GM18502 (cell line): Measurements from ENCODE around the gene CCDC60.
A peak's percentile ranks its signal among the peaks of the same experiment; 100 is the strongest.

Experiments used
- ATAC-seq: cut with Tn5 transposase; IDR thresholded peaks from one replicate; pipeline ENCODE4 v1.9.1; 2021; ENCODE audit warnings: mild to moderate bottlenecking; ENCODE audit not compliant: unreplicated experiment, poor library complexity

Gene CCDC60

DNA sequence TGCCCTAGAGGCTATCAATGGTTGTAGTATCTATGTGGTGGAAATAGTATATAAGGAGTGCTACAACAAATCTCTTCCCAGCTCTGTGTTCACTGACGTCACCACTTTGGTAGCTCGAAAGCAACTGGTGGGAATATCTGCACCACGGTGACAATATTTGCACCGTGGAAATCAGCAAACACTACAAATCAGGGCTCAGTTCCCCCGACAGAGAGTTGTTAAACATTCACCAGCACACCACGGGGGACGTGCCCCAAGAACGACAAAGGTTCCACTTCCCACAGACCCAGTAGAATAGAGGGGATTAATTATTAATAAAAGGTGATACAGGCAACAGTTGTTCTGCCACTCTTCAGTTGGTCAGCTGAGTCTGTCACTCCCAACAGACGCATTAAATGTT, 98.4 kb downstream of the CCDC60 start:
- ATAC-seq = no peak

DNA sequence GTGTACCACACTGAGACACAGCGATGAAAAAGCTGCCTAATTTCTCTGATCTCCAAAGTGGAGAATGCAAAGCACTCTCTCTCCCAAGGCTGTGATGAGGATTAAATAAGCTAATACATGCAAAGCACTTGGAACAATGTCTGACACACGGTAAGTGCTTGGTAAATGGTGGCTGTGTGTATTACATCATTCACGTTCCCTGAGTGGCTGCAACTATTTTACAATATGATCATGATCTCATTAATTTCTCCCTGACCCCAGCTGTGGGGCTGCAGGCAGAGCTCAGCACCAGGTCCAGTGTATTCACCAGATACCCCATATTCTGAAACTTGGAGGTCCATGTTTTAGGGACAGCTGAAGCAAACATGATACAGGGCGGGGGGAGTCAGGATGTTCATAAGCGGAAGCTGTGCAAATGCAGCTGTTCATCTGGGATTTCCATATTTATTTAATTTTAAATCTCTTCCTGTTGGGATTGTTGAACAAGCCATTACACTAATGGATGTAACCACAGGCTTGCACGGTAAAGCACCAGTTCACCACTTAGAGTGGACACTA, 106.4 kb downstream of the CCDC60 start:
- ATAC-seq = no peak

DNA sequence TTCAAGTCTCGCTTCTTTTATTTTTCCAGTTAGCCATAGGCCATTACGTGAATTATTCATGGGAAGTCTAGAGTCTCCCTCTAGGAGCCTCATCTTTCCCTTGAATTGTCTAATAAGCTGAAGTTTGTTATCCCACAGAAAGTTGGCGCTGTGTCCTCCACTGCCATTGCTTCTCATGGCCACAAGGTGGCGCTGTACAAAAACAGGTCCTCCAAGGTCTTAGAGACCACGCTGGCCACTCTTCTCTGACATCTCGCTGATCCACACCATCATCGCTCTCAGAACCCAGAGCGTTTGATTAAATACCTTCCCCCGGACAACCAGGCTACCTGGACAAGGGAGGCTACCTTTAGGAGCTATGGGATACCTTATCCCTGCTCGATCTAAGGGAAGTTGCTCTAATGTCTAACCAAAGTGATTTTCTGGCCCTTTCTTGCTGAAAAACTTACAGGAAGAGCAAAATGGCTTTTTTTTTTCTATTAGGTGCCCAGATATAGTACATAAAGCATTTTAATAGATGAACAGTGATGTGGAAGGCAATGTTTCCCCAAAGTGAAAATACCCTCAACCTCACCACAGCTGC, 110.0 kb downstream of the CCDC60 start:
- ATAC-seq = peak; percentile 49

DNA sequence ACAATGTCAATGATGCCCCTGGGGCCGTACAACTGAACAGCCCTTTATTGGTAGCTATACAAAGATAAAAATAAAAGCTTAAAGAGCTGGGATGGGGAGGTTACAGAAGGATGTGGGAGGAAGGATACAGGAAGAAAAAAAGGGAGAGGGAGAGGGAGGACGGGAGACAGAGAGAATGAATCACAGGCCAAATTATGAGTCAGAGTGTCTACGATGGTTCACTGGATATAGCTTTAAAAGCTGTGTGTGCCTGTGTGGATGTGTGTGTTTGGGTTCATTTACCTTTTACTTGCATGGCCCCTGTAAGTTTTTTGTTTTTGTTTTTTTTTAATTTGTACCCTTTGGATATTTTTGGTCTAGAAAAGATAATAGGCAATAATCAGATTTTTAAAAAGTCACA, 111.9 kb downstream of the CCDC60 start:
- ATAC-seq = no peak

DNA sequence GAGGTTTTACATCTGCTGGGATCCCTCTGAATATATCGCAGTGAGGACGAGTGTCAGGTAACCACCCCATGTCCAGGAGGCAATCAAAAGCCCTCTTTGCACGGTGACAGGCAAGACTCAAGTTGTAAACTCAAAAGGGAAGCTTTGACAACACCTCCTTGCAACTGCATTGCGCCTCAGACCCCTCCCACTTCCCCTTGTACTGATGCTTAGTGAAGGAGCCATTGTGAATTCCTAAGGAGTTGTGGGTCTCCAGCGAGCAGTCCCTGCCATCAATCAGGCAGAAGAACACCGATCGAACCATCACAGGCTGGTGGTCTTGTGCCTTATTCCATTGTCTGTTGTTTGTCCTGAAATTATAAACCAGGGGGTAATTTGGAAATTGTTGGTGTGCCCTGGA, 112.6 kb downstream of the CCDC60 start:
- no peak for ATAC-seq

DNA sequence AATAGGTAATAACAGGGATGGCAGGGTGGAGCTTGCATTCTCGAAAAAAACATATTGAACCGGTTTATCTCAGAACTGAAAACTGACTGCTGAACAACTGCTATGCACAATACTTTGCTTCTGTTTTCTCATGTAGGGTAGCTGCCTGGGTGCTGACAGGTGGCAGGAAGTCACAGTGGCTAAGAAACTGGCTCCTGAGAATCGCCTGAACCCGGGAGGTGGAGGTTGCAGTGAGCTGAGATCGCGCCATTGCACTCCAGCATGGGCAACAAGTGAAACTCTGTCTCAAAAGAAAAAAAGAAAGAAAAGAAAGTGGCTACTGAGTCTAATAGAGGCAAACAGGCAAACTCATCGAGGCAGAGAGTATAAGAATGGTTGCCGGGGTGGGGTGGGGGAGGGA, 113.1 kb downstream of the CCDC60 start:
- ATAC-seq = no peak

DNA sequence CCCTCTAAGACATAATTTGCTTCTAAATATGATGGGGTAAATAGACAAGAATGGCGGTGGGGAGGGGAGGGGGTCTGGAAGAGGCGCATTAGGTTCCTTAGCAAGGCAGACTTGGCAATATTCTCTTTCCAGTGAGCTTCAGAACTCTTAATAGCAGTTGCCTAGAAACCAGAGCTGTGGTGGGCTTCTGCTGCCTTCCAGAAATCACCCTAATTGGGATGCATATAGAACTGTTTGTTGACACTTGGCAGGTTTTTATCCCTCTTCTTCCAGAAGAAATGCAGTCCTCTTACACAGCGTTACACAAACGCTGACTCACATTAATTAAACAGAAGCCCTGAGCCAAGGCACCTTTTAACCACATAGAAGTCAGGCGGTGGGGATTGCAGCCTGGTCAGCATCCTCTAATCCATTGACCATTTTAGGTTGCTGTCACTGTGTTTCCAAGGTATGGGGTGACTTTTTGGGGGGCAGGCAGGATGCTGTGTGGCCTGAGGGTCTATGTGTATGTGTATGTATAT, 114.1 kb downstream of the CCDC60 start:
- ATAC-seq = no peak

DNA sequence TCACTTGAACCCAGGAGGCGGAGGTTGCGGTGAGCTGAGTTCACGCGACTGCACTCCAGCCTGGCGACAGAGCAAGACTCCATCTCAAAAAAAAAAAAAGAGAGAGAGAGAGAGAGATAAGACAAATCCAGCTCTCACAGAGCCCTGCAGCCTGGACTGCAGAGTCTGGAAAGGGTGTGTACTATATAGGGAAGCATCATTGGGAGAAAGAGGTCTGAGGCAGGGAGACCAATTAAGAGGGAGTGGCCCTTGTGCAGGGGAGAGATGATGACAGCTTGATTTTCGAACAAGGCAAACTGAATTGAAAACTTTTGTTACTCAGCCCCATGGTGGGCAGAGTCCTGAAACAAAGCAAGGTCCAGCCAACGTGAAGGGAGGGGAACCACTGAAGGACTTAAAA, 116.2 kb downstream of the CCDC60 start:
- ATAC-seq = no peak

DNA sequence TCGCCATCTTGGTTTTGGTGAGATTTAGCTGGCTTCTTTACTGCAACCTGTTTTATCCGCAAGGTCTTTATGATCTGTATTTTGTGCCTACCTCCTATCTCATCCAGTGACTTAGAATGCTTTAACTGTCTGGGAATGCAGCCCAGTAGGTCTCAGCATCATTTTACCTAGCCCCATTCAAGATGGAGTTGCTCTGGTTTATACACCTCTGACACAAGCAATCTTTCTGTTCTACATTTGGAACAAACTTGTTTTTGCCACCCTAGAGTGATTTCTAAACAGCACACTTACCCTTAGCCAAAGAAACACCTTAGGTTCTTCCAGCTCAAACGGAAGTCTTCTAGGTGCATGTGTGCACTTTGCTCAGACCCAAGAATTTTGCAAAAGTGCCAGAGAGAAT, 122.3 kb downstream of the CCDC60 start:
- no peak for ATAC-seq

DNA sequence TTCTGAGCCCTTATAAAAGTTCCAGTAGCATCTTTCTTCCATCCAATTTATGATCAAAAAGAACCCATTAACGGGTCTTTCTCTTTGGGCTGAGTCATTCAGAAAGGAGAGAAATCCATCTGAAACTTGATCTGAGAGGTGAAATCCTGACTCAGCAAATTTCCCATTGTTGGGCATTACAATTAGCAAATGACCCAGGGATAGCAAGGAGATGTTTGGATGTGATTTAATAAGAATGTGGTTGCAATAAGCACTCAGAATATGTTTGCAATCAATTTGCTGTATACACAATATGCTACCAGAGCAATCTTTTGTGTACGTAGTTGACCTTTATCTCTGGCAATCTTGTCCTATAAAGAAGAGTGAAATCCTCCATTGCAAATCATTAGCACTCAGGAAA, 122.7 kb downstream of the CCDC60 start:
- no peak for ATAC-seq

DNA sequence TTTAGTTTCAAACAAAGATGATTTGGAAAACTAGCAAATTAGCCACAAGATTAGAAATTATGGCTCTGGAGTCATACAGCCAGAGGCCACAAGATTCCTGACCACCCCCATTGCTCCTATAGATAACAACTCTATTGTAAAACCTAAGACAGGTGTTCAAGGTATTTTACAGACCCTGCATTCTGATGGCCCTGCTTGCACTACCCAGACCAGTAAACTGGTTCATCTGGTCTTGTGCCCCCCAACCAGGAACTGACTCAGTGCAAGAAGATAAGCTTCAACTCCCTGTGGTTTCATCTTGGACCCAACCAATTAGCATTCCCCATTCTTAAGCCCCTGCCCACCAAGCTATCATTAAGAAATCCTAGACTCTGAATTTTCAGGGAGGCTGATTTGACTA, 125.0 kb downstream of the CCDC60 start:
- no peak for ATAC-seq

DNA sequence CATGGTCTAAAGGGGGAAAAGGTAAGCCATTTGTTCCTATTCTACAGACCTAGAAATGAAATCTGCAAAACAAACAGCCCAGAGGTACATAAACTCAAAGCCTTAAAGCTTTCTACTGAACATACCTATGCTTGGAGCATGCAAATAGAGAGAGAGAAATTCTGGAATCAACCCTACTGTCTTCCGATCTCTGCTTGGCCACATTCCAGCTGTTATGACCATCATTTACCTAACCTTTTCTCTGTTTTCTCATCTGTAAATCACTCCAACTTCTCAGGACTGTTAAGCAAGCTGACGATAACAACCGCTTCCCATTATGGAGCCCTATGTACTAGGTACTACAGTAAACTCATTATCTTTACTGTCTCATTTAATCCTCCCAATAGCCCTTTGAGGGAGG, 126.3 kb downstream of the CCDC60 start:
- ATAC-seq = no peak

DNA sequence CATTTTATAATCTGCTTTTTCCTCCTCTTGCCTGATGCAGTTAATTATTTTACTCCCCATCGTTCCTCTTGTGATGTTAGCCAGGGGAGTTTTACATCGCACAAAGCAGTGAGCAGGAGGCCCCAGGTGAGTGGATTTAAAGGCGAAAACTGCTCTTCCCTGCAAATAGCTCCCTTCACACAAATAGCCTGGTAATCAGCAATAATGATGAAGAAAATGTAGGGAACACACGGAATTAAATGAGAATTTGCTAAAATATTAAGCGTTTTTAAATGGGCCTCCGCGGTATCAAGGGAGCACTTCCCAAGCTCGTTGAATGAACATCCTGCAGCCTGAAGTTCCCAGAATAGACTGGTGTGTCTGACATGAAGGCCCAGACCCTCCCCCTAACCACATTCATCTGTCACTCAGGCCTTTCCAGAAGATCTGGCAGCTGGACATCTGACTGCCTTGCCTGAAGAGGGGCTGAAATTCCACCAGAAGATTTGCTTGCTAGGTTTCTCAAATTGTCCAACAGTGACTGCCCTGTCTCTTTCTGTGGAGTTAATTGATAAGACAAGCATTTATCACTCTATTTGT, 127.2 kb downstream of the CCDC60 start:
- no peak for ATAC-seq

DNA sequence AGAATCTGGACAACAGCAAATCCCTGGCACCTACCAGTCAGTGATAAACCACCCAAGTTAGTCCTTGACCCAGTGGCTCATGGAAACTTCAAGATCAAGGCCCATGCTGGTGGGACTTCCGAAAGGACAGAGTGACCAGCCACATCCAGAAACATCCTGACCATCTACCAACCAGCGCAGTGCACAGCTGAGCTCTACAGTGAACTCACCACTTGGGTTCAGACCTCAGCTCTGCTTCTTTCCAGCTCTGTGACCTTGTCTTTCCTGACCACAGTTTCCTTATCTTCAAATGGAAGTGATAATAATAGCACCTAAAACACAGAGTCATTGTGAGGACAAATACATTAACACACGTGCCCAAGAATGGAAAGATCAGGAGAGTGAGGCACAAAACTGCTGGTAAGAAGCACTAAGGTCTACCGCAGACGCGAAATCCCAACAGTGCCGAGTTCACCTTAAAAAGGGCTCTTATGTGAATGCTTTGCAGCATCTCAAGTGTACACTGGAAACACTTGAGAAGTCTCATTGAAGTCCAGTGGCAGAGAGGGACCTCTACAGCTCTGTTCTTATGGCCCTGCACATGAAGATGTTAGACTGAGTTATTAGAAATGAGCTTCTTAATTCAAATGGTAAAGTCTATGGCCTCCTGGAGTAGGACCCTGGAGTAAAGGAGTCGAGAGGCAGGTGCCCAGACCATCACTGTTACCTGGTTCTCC, 128.8 kb downstream of the CCDC60 start:
- no peak for ATAC-seq

DNA sequence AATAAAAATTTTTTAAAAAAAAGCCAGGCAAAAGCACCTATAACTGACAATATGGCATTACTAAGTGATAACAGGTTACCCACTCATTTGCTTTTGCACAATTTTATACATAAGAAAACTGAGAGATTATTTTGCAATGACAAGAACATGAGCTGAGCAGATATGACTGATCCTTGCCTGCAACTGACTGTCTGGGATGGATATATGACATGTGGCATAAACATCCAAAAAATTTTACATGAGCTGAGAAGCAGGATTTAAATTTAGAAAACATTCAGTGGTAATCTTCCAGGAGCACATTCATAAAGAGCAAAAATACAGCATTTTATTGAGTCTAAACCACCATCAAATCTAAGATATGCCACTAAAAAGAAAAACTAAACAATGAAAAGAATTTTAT, 133.8 kb downstream of the CCDC60 start:
- ATAC-seq = no peak

DNA sequence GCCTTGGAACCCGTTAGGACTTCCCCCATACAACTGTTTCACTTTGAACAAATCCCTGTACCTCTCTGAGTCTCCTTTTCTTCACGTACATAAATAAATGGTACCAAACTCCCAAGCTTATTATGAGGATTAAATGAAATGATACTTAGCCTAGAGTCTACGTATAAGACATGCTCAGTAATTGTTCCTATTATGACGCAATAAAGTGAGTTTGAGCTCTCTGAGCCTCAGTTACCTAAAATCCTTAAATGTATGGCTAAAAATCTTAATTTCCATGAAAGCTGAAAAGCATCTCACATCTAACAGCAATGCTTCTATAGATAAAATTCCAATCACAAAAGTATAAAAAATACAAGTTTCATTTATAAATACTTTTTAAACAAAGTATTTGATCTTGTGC, 141.1 kb downstream of the CCDC60 start:
- ATAC-seq = no peak

DNA sequence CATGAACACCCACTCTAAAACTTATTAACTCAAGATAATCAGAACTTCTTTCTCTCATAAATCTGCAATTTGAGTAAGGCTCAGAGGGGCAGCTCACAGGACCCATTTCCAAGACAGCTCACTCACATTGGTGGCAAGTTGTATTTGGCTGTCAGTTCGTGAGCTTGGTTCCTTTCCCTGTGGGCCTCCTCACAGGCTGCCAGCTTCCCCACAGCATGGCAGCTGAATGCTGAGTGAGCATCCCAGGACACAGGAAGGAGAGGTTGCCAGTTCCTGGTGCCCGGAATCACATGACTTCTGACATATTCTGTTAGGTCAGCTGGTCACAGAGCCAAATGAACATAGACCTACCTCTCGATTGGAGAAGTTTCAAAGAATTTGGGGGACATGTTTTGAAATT, 142.4 kb downstream of the CCDC60 start:
- no peak for ATAC-seq

DNA sequence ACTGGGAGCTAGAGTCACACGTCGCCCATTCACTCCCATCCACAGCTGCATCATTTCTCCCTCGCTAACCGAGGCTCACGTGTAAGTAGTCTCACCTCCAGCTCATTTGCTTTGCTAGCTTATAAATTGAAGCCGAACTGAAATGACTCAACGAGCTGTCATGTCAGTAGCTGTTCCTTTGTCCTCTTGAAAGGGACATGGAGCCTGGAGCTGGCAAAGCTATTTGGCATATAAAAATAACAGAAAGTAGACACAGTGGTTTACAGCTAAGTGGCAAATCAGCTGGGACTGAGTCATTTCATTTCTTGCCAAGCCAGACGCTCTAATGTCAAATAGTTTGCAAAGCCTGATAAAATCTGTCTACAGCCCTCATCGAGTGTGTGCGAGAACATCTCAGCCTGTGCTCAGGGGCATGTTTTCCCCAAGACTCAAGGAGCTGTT, 144.6 kb downstream of the CCDC60 start:
- ATAC-seq = no peak

DNA sequence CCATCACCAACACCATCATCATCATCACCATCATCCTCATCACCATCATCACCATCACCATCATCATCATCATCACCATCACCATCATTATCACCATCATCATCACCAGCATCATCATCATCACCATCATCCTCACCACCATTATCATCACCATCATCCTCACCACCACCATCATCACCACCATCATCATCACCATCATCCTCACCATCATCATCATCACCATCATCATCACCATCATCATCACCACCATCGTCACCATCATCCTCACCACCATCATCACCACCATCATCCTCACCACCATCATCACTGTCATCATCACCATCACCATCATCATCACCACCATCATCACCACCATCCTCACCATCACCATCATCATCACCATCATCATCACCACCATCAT, 146.0 kb downstream of the CCDC60 start:
- no peak for ATAC-seq

DNA sequence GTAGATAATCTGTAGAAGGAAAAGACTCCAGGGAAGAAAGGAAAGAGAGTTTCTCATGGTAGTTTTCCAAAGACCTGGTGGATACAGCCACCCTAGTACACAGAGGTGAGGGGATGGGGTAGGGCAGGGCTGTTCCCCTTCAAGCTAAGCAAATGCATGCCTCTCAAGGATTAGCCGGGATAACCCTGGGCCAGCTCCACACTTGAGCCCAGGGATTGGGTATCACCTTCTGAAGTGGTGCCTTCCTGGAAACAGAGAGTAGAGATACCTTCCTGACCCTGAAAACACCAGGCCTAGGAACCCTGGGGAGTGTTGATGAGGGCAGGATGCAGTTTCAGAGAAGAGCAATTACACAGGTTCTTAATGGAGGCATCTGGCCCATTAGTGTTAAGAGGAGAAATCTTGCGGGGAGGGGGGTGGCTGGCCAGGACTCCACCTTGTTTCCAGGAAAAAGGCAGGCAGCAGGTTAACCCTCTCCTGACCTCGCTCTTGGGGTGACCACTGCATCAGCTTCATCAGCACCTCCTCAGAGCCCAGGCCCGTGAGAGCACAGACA, 152.1 kb downstream of the CCDC60 start:
- ATAC-seq = no peak

DNA sequence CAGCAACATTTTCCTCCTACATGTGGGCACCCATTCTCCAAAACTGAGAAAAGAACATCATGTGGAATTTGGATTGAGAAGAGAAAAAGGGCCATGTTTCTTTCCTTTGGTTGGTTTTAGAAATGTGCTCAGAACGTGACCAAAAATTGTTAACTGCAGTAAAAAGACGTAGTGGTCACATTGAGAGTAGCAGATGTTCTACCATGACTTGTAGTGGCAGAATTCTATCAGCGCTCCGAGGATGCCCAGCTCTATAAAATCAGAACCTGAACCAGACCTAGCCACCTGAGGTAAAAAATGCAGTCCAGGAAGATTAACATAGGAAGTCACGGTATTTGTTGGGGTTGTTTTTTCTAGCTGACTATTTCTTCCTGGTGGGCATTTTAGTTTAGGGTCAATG, 157.3 kb downstream of the CCDC60 start:
- no peak for ATAC-seq
